Measurements from ENCODE around the gene ATP23. TPM values are rescaled to one million over a fixed set of nuclear protein-coding genes. Genes with fewer than 3 reads are reported as not detected.

Gene ATP23
- total RNA-seq, 2 experiments from 2014 or later: 27.5 to 51.3 TPM

DNA sequence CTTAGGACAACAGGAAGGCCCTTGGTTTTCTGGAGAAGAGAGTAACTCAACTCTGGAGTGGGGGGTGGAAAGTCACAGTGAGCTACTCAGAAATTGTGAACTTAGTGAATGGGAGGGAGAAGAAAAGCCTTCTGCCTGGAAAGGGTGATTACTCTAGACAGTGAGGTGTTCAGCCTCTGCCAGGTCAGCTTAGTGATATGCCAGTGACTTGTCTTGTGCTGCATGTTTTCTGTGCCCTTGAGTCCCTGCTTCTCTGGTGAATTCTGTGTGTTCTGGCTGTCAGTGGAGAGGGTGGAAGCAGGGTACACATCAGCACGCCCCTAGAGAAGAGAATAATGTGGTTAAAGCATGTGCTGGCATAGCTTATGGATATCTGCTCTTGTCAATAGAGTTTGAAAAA lies 13.4 kb downstream of the ATP23 start:
- Histone ChIP-seq H3K4me2 (ENCODE audit: low read length) (no peak overlapping the region), H3K79me2 (ENCODE audit: insufficient read depth, low read depth, low read length) (no peaks in the 10 kb centered on the region), H3K36me3 (ENCODE audit: insufficient read depth, low read length) (peaks cover 59% of the 10 kb centered on the region), H3K9me2 (ENCODE audit: insufficient read depth, low read length) (no peaks in the 10 kb centered on the region), H4K20me1 (ENCODE audit: insufficient read depth, low read length) (no peaks in the 10 kb centered on the region), H3K4me1 (ENCODE audit: insufficient read depth, low read length, poor library complexity, severe bottlenecking) (no peaks in the 10 kb centered on the region), H3K4me3 (ENCODE audit: low read depth, low read length, poor library complexity, severe bottlenecking) (no peak overlapping the region), H2AFZ (ENCODE audit: low read length) (no peak overlapping the region), H3K27ac (ENCODE audit: low read depth, low read length, poor library complexity, severe bottlenecking) (no peak overlapping the region), H3K9me3 (ENCODE audit: low read length) (no peaks in the 10 kb centered on the region)
- CTCF ChIA-PET (ENCODE audit: unreplicated experiment): no interaction called here
- intact Hi-C loops (cut with micrococcal nuclease; ENCODE audit: unreplicated experiment): no loop called here
- no TSS peak for BruUV-seq (replicated peaks)
- POLR2A ChIA-PET: no interaction called here
- no peak for DNase-seq (ENCODE audit: low spot score)
- TF ChIP-seq EZH2phosphoT487 (IDR thresholded peaks at IDR 0.05; ENCODE audit: borderline replicate concordance, low read depth, low read length): no peak
- TF ChIP-seq, protein P1, sequence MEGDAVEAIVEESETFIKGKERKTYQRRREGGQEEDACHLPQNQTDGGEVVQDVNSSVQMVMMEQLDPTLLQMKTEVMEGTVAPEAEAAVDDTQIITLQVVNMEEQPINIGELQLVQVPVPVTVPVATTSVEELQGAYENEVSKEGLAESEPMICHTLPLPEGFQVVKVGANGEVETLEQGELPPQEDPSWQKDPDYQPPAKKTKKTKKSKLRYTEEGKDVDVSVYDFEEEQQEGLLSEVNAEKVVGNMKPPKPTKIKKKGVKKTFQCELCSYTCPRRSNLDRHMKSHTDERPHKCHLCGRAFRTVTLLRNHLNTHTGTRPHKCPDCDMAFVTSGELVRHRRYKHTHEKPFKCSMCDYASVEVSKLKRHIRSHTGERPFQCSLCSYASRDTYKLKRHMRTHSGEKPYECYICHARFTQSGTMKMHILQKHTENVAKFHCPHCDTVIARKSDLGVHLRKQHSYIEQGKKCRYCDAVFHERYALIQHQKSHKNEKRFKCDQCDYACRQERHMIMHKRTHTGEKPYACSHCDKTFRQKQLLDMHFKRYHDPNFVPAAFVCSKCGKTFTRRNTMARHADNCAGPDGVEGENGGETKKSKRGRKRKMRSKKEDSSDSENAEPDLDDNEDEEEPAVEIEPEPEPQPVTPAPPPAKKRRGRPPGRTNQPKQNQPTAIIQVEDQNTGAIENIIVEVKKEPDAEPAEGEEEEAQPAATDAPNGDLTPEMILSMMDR (conservative IDR thresholded peaks at IDR 0.05; ENCODE audit: low read length): no peak

DNA sequence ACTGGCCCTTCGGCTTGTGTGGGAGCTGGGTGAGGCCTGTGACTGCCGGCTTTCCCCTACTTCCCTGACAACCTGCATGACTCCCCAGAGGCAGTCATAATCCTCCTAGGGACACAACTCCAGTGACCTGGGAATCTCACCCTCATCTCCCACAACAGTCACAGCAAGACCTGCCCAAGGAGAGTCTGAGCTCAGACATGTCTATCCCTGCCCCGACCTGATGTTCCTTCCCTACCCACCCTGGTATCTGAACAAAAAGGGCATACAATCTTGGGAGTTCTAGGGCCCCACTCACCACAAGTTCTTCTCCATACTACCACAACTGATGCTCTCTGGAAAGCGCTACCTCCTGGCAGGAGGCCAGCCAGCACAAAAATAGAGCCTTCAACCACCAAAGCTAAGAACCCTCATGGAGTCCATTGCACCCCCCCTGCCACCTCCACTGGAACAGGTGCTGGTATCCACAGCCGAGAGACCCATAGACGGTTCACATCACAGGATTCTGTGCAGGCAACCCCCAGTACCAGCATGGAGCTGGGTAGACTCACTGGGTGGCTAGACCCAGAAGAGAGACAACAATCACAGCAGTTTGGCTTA lies 16.8 kb downstream of the ATP23 start:
- Histone ChIP-seq H2AFZ (ENCODE audit: low read length) (no peak overlapping the region), H3K4me2 (ENCODE audit: low read length) (no peak overlapping the region), H3K27ac (ENCODE audit: low read depth, low read length, poor library complexity, severe bottlenecking) (no peak overlapping the region), H3K4me3 (ENCODE audit: low read depth, low read length, poor library complexity, severe bottlenecking) (no peak overlapping the region), H3K9me3 (ENCODE audit: low read length) (no peaks in the 10 kb centered on the region), H3K79me2 (ENCODE audit: insufficient read depth, low read depth, low read length) (no peaks in the 10 kb centered on the region), H3K36me3 (ENCODE audit: insufficient read depth, low read length) (peaks cover 35% of the 10 kb centered on the region), H4K20me1 (ENCODE audit: insufficient read depth, low read length) (no peaks in the 10 kb centered on the region), H3K4me1 (ENCODE audit: insufficient read depth, low read length, poor library complexity, severe bottlenecking) (no peaks in the 10 kb centered on the region), H3K9me2 (ENCODE audit: insufficient read depth, low read length) (no peaks in the 10 kb centered on the region)
- no peak for DNase-seq (ENCODE audit: low spot score)
- TF ChIP-seq, protein P1 (conservative IDR thresholded peaks at IDR 0.05; ENCODE audit: low read length): no peak
- TF ChIP-seq EZH2phosphoT487 (IDR thresholded peaks at IDR 0.05; ENCODE audit: borderline replicate concordance, low read depth, low read length): no peak
- intact Hi-C loops (cut with micrococcal nuclease; ENCODE audit: unreplicated experiment): no loop called here
- BruUV-seq (replicated peaks): no TSS peak
- ChIA-PET CTCF (ENCODE audit: unreplicated experiment) (no interaction called here), POLR2A (interaction anchor here (0.7 kb wide), 1 partner anchor 68 kb away, joined by 4 read pairs; no protein-coding TSS in a partner anchor)

DNA sequence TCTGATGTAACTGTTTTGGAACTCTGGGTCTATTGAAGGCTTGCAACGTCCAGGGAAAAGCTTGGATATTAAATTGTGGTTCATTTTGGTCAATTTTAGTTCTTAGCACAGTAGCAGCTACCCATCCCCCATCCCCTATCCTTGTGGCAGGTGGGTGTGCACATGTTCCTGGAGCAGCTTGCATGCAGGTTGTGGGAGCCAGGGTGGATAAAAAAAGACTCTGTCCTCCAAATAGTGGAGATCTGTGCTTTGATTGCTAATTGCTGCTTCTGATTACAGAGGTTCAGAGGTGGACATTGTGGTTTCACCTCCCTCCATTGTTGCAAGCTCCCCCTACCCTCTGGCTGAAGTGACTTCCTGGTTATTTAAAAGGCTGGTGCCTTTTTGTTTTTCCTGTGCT lies 23.1 kb downstream of the ATP23 start:
- Histone ChIP-seq H3K9me2 (ENCODE audit: insufficient read depth, low read length) (no peaks in the 10 kb centered on the region), H3K27ac (ENCODE audit: low read depth, low read length, poor library complexity, severe bottlenecking) (no peak overlapping the region), H3K79me2 (ENCODE audit: insufficient read depth, low read depth, low read length) (no peaks in the 10 kb centered on the region), H2AFZ (ENCODE audit: low read length) (no peak overlapping the region), H3K9me3 (ENCODE audit: low read length) (no peaks in the 10 kb centered on the region), H3K4me3 (ENCODE audit: low read depth, low read length, poor library complexity, severe bottlenecking) (no peak overlapping the region), H3K4me1 (ENCODE audit: insufficient read depth, low read length, poor library complexity, severe bottlenecking) (no peaks in the 10 kb centered on the region), H3K36me3 (ENCODE audit: insufficient read depth, low read length) (no peaks in the 10 kb centered on the region), H3K4me2 (ENCODE audit: low read length) (no peak overlapping the region), H4K20me1 (ENCODE audit: insufficient read depth, low read length) (no peaks in the 10 kb centered on the region)
- CTCF ChIA-PET (ENCODE audit: unreplicated experiment): no interaction called here
- no TSS peak for BruUV-seq (replicated peaks)
- intact Hi-C loops (cut with micrococcal nuclease; ENCODE audit: unreplicated experiment): no loop called here
- TF ChIP-seq, protein P1 (conservative IDR thresholded peaks at IDR 0.05; ENCODE audit: low read length): no peak
- no peak for TF ChIP-seq EZH2phosphoT487 (IDR thresholded peaks at IDR 0.05; ENCODE audit: borderline replicate concordance, low read depth, low read length)
- no peak for DNase-seq (ENCODE audit: low spot score)
- POLR2A ChIA-PET: no interaction called here
